ENCODE data around the gene CEP131.

- TF ChIP-seq FOXM1 (IDR thresholded peaks at IDR 0.05; ENCODE audit: borderline replicate concordance): no peak
- no peak for TF ChIP-seq ELF4 (IDR thresholded peaks at IDR 0.05)
Measured at GRCh38 chr17:81221371-81221841, 1.4 kb downstream of the CEP131 start.
